ENCODE measurements around the gene BSG.

DNA sequence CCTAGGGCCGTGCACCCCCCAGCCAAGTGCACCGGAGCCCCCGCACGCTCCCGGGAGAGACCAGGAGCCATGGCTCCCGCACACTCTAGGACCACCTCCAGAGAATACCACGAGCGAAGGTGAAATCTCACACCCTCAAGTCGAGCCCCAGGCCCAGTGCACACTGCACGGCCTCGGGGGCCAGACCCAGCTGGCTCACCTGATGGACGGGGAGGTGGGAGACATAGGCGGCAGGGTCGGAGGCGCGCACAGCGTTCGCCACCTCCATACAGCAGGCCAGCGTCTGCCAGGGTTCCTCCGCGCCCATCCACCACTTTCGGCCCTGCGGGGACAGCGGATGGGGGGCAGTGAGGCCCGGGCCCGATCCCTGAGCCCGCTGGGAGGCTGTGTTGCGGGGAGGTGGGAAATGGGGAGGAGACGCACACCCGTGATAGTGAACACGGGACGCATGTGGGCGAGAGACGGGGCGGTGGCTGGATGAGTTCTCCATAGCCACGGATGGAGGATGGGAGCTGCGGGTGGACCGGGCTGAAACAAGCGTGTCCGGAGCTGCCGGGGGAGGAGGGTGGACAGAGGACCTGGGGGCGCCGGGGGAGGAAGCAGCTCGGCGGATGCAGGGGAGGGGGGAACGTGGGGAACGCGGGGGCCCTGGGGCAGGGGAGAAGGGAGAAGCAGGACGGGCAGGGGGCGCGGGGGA is 47.9 kb downstream of the BSG start:
- TF ChIP-seq, protein P1, sequence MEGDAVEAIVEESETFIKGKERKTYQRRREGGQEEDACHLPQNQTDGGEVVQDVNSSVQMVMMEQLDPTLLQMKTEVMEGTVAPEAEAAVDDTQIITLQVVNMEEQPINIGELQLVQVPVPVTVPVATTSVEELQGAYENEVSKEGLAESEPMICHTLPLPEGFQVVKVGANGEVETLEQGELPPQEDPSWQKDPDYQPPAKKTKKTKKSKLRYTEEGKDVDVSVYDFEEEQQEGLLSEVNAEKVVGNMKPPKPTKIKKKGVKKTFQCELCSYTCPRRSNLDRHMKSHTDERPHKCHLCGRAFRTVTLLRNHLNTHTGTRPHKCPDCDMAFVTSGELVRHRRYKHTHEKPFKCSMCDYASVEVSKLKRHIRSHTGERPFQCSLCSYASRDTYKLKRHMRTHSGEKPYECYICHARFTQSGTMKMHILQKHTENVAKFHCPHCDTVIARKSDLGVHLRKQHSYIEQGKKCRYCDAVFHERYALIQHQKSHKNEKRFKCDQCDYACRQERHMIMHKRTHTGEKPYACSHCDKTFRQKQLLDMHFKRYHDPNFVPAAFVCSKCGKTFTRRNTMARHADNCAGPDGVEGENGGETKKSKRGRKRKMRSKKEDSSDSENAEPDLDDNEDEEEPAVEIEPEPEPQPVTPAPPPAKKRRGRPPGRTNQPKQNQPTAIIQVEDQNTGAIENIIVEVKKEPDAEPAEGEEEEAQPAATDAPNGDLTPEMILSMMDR (IDR thresholded peaks at IDR 0.05; ENCODE audit: poor library complexity, severe bottlenecking), result no peak
- TF ChIP-seq EP300 (conservative IDR thresholded peaks at IDR 0.05; ENCODE audit: poor library complexity, severe bottlenecking) (no peak), TAF1 (IDR thresholded peaks at IDR 0.05; ENCODE audit: low read depth) (no peak), RAD21 (conservative IDR thresholded peaks at IDR 0.05) (no peak), MXI1 (conservative IDR thresholded peaks at IDR 0.05; ENCODE audit: poor library complexity, severe bottlenecking) (no peak), POLR2AphosphoS5 (IDR thresholded peaks at IDR 0.05) (no peak), EZH2 (IDR thresholded peaks at IDR 0.05; ENCODE audit: borderline replicate concordance, insufficient read depth, low read length, poor library complexity, severe bottlenecking) (no peak), SMC3 (conservative IDR thresholded peaks at IDR 0.05; ENCODE audit: poor library complexity) (no peak)
- TF ChIP-seq, protein P2, sequence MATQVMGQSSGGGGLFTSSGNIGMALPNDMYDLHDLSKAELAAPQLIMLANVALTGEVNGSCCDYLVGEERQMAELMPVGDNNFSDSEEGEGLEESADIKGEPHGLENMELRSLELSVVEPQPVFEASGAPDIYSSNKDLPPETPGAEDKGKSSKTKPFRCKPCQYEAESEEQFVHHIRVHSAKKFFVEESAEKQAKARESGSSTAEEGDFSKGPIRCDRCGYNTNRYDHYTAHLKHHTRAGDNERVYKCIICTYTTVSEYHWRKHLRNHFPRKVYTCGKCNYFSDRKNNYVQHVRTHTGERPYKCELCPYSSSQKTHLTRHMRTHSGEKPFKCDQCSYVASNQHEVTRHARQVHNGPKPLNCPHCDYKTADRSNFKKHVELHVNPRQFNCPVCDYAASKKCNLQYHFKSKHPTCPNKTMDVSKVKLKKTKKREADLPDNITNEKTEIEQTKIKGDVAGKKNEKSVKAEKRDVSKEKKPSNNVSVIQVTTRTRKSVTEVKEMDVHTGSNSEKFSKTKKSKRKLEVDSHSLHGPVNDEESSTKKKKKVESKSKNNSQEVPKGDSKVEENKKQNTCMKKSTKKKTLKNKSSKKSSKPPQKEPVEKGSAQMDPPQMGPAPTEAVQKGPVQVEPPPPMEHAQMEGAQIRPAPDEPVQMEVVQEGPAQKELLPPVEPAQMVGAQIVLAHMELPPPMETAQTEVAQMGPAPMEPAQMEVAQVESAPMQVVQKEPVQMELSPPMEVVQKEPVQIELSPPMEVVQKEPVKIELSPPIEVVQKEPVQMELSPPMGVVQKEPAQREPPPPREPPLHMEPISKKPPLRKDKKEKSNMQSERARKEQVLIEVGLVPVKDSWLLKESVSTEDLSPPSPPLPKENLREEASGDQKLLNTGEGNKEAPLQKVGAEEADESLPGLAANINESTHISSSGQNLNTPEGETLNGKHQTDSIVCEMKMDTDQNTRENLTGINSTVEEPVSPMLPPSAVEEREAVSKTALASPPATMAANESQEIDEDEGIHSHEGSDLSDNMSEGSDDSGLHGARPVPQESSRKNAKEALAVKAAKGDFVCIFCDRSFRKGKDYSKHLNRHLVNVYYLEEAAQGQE (IDR thresholded peaks at IDR 0.05; ENCODE audit: borderline replicate concordance), result no peak

Data from neural cell (in vitro differentiated cells).